Testis (tissue), 2 donors: Measurements from ENCODE around the gene TMEM255B.

ENCODE experiments used
- POLR2A ChIP-seq: fragments of 450-650 bp; IDR thresholded peaks from one replicate; pipeline ENCODE4 v1.6.1; 2017; ENCODE audit warnings: antibody characterized with exemption, mild to moderate bottlenecking, moderate library complexity
- TF ChIP-seq, protein P1 (sequence below), 3 experiments: fragments of 450-650 bp in 2 of 3; fragments of 200-600 bp in 1 of 3; sonication (generic) in 1 of 3; IDR thresholded peaks; one replicate each; pipeline ENCODE4 v1.5.1; 2016 to 2019; ENCODE audit warnings: antibody characterized with exemption in 3 of 3, mild to moderate bottlenecking in 2 of 3, moderate library complexity in 1 of 3

GRCh38 chr13:113805431-113806103, 46.5 kb downstream of the TMEM255B start:
- TF ChIP-seq, protein P1, sequence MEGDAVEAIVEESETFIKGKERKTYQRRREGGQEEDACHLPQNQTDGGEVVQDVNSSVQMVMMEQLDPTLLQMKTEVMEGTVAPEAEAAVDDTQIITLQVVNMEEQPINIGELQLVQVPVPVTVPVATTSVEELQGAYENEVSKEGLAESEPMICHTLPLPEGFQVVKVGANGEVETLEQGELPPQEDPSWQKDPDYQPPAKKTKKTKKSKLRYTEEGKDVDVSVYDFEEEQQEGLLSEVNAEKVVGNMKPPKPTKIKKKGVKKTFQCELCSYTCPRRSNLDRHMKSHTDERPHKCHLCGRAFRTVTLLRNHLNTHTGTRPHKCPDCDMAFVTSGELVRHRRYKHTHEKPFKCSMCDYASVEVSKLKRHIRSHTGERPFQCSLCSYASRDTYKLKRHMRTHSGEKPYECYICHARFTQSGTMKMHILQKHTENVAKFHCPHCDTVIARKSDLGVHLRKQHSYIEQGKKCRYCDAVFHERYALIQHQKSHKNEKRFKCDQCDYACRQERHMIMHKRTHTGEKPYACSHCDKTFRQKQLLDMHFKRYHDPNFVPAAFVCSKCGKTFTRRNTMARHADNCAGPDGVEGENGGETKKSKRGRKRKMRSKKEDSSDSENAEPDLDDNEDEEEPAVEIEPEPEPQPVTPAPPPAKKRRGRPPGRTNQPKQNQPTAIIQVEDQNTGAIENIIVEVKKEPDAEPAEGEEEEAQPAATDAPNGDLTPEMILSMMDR (IDR thresholded peaks at IDR 0.05) = no peak
- TF ChIP-seq POLR2A = no peak
